GM18519 (cell line): ENCODE measurements around the gene RGSL1.
A peak's percentile ranks its signal among the peaks of the same experiment; 100 is the strongest.

Source experiments
- ATAC-seq: cut with Tn5 transposase; IDR thresholded peaks from one replicate; pipeline ENCODE4 v1.9.1; 2021; ENCODE audit warnings: mild to moderate bottlenecking, moderate library complexity; ENCODE audit not compliant: unreplicated experiment, low FRiP score

Gene RGSL1

GRCh38 chr1:182450087-182450486 lies at the start of gene RGSL1:
Gene RGSL1 (plus strand): TSS chr1:182450146. CDS start chr1:182450166, 20 bp downstream.
- ATAC-seq: no peak

GRCh38 chr1:182400567-182400966 lies 49.4 kb upstream of the RGSL1 start, which contains the start of gene TEDDM1:
Gene TEDDM1 (minus strand): TSS chr1:182400667. CDS start chr1:182400485, 182 bp downstream.
- ATAC-seq: no peak

- no peak for ATAC-seq
Observed at GRCh38 chr1:182404781-182405180, 45.2 kb upstream of the RGSL1 start.

GRCh38 chr1:182405578-182405977 lies 44.4 kb upstream of the RGSL1 start:
- ATAC-seq: no peak

- no peak for ATAC-seq
Observed at GRCh38 chr1:182406012-182406411, 43.9 kb upstream of the RGSL1 start.

GRCh38 chr1:182407724-182408123 lies 42.2 kb upstream of the RGSL1 start:
- no peak for ATAC-seq

- ATAC-seq: no peak
Observed at GRCh38 chr1:182408435-182409075, 41.4 kb upstream of the RGSL1 start.

GRCh38 chr1:182410138-182410537 lies 39.8 kb upstream of the RGSL1 start:
- ATAC-seq: no peak

- ATAC-seq: no peak
Observed at GRCh38 chr1:182410620-182411273, 39.2 kb upstream of the RGSL1 start.

- no peak for ATAC-seq
Observed at GRCh38 chr1:182413486-182413885, 36.5 kb upstream of the RGSL1 start.

GRCh38 chr1:182413969-182414368 lies 36.0 kb upstream of the RGSL1 start:
- ATAC-seq: no peak

- no peak for ATAC-seq
Observed at GRCh38 chr1:182415789-182416188, 34.2 kb upstream of the RGSL1 start.

GRCh38 chr1:182426442-182427430 lies 23.2 kb upstream of the RGSL1 start:
- ATAC-seq: peak; percentile 43

GRCh38 chr1:182428043-182428442 lies 21.9 kb upstream of the RGSL1 start:
- no peak for ATAC-seq

- ATAC-seq: peak; percentile 42
Observed at GRCh38 chr1:182430263-182431068, 19.5 kb upstream of the RGSL1 start.

GRCh38 chr1:182431278-182431677 lies 18.7 kb upstream of the RGSL1 start:
- ATAC-seq: no peak

- ATAC-seq: no peak
Observed at GRCh38 chr1:182433580-182433979, 16.4 kb upstream of the RGSL1 start.

- ATAC-seq: no peak
Observed at GRCh38 chr1:182438326-182438725, 11.6 kb upstream of the RGSL1 start.

GRCh38 chr1:182441719-182442118 lies 8.2 kb upstream of the RGSL1 start:
- ATAC-seq: no peak

GRCh38 chr1:182442333-182442732 lies 7.6 kb upstream of the RGSL1 start:
- no peak for ATAC-seq
